Pancreas (tissue), 10 donors: ENCODE results near the gene GGT1. TPM values are rescaled to one million over a fixed set of nuclear protein-coding genes. Genes with fewer than 3 reads are reported as not detected.

ENCODE experiments used
- ATAC-seq, 4 donors: fragments of 200-7000 bp; cut with Tn5 transposase; one replicate each; pipeline versions ENCODE4 v1.8.0 to v1.9.1; 2020; ENCODE audit warnings: mild to moderate bottlenecking in 4 of 4, moderate library complexity in 4 of 4
- DNase-seq, 6 donors: peaks; one replicate each; pipeline ENCODE4 v3.0.0-alpha.2; 2020
- FAIRE-seq: peaks from 2 replicates; lab custom pipeline; 2012; peaks lifted over from hg19 to GRCh38; lab: Jason Lieb, UNC
- H3K27ac ChIP-seq, 4 donors: fragments of 200-600 bp; sonication (generic); 1 replicate in 3 of 4; 2 replicates in 1 of 4; pipeline versions ENCODE4 v1.5.0 to v1.8.0; 2020
- H3K27me3 ChIP-seq, 4 donors: fragments of 200-600 bp; one replicate each; pipeline ENCODE4 v1.8.0; 2021
- H3K36me3 ChIP-seq, 3 donors: fragments of 200-600 bp; sonication (generic) in 1 of 3; one replicate each; pipeline versions ENCODE4 v1.5.0 to v1.8.0; 2020 to 2021
- H3K4me1 ChIP-seq, 3 donors: fragments of 200-600 bp; one replicate each; pipeline ENCODE4 v1.8.0; 2021
- H3K4me3 ChIP-seq, 4 donors: fragments of 200-600 bp; sonication (generic) in 2 of 4; one replicate each; pipeline versions ENCODE4 v1.5.0 to v1.8.0; 2020 to 2021
- H3K9me3 ChIP-seq, 4 donors: fragments of 200-600 bp; one replicate each; pipeline ENCODE4 v1.8.0; 2021
- WGBS, 2 donors: extraction: QIAGEN DNeasy Blood & Tissue Kit; methylation state at CpG; one replicate each; pipeline ENCODE4 v1.1.7; 2013; 5-methylcytosine and 5-hydroxymethylcytosine counted together
- intact Hi-C, 3 donors: fragments of 100-400 bp; cut with DNase I; formaldehyde crosslinking; loops; one replicate each; pipeline versions ENCODE4 v1.11.1 to v1.14.2; 2022
- polyA plus RNA-seq, 2 donors: library from polyadenylated mRNA; stranded (reverse); fragments of 200-250 nt; gene quantifications; one replicate each; pipeline ENCODE4 v1.2.3, GENCODE V29; 2013
- total RNA-seq, 6 donors: library from RNA; stranded (reverse); fragmentation: NEBNext Ultra II Directional in 4 of 6; extraction: Animal tissue kit (Norgen Biotek cat#: 25700) in 4 of 6; gene quantifications; one replicate each; pipeline versions ENCODE4 v1.2.1 to v1.2.4, GENCODE V29; 2021 to 2023
- TF ChIP-seq, protein P1 (sequence below), 4 donors: fragments of 200-600 bp; sonication (generic) in 3 of 4; IDR thresholded peaks; one replicate each; pipeline versions ENCODE4 v1.5.0 to v1.8.0; 2021; ENCODE audit warnings: antibody characterized with exemption in 4 of 4
- donor health status: healthy with polysubstance abuse.
- donor health status: DM: no; HTN: no; CAD: no; lungs with moderate emphysema.
- donor health status: DM: no; HTN: no; CAD: no.
- donor health status: control.
- donor health status: control.
- donor health status: Bipolar disorder and iron deficiency.
- donor health status: DM: yes; HTN: yes; CAD: no.
- donor health status: DM: no; HTN: no; CAD: no.
- donor health status: DM: no; HTN: no; CAD: no.
- donor health status: DM: yes; HTN: yes; CAD: no.

Gene GGT1
- total and polyA plus RNA-seq, 8 donors = 23.5 to 195 (median 52.4) TPM

GRCh38 chr22:24559471-24559870, 43.5 kb upstream of the GGT1 start:
- FAIRE-seq = no peak
- Histone ChIP-seq H3K36me3 (peaks cover 0 to 10% (median 5%) of the 10 kb centered on the region in 3 donors), H3K4me1 (peaks cover 8 to 9% (median 9%) of the 10 kb centered on the region in 3 donors), H3K9me3 (no peaks in the 10 kb centered on the region), H3K4me3 (no peak overlapping the region), H3K27me3 (no peaks in the 10 kb centered on the region), H3K27ac (no peak overlapping the region)
- DNase-seq = no peak
- TF ChIP-seq, protein P1, sequence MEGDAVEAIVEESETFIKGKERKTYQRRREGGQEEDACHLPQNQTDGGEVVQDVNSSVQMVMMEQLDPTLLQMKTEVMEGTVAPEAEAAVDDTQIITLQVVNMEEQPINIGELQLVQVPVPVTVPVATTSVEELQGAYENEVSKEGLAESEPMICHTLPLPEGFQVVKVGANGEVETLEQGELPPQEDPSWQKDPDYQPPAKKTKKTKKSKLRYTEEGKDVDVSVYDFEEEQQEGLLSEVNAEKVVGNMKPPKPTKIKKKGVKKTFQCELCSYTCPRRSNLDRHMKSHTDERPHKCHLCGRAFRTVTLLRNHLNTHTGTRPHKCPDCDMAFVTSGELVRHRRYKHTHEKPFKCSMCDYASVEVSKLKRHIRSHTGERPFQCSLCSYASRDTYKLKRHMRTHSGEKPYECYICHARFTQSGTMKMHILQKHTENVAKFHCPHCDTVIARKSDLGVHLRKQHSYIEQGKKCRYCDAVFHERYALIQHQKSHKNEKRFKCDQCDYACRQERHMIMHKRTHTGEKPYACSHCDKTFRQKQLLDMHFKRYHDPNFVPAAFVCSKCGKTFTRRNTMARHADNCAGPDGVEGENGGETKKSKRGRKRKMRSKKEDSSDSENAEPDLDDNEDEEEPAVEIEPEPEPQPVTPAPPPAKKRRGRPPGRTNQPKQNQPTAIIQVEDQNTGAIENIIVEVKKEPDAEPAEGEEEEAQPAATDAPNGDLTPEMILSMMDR (IDR thresholded peaks at IDR 0.05) = no peak
- intact Hi-C loops = no loop called here
- ATAC-seq = no peak
- 44 to 45% methylated on average over 4 of the region's 4 CpGs for WGBS, 2 donors

DNA sequence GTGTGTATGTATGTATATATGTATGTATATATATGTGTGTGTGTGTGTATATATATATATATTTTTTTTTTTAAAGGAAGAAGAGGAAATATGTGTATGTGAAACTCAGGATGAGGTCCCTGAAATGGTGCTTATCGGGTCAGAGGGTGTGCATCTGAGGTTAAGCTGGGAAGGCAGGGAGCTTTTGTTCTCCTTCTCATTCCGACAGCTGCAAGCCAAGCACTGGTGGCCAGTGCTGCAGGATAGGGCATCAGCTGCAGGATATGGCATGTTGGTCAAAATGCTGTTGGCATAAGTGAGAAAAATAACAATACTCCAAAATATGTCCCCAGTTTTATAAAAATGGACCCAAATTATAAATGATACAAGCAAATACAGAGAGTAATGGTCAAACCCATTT, 39.7 kb upstream of the GGT1 start:
- ATAC-seq (no peak), FAIRE-seq (no peak), DNase-seq (no peak)
- H3K36me3 ChIP-seq = peaks cover 0 to 10% (median 5%) of the 10 kb centered on the region in 3 donors
- WGBS, 2 donors = 82 to 94% methylated on average over 2 of the region's 2 CpGs
- no peaks in the 10 kb centered on the region for H3K9me3 ChIP-seq
- H3K27ac ChIP-seq = no peak overlapping the region
- no peaks in the 10 kb centered on the region for H3K4me1 ChIP-seq
- TF ChIP-seq, protein P1 (IDR thresholded peaks at IDR 0.05) = no peak
- no peak overlapping the region for H3K4me3 ChIP-seq
- intact Hi-C loops = no loop called here
- no peaks in the 10 kb centered on the region for H3K27me3 ChIP-seq

DNA sequence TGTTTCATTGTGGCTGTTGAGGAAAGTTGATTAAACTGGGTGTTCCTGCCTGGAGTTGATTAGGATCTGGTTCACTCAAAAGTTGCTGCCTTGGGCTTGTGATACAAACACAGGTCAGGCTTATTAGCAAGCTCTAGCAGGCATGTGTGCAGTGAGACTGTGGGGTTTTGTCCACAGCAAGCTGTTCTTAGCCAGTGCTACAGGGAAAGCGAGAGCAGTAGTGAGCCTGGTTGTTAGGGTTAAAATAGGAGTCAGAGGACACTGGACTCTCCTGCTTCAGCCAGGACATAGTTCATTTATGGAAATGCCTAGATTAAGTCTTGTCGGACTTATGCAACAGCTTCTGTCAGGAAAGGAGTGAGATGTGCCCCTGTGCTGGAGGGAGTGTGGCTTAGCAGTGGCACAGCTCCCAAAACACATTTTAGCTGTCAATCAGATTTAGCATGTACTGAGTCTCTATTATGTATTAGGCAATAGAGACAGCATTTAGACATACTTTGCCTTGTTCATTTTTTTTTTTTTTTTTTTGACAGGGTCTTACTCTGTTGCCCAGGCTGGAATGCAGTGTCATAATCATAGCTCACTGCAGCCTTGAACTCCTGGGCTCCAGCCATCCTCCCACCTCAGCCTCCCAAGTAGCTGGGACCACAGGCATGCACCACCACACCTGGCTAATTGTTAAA, 38.5 kb upstream of the GGT1 start:
- FAIRE-seq = no peak
- DNase-seq = no peak
- TF ChIP-seq, protein P1 (IDR thresholded peaks at IDR 0.05) = no peak
- intact Hi-C loops = no loop called here
- H3K4me3 ChIP-seq = no peak overlapping the region
- H3K27me3 ChIP-seq = no peaks in the 10 kb centered on the region
- H3K27ac ChIP-seq = no peak overlapping the region
- WGBS, 2 donors = 55 to 59% methylated on average over 2 of the region's 2 CpGs
- H3K9me3 ChIP-seq = no peaks in the 10 kb centered on the region
- ATAC-seq = peak in 2 of 4 donors; percentile 22 to 39
- H3K36me3 ChIP-seq = peaks cover 0 to 18% (median 6%) of the 10 kb centered on the region in 3 donors
- no peaks in the 10 kb centered on the region for H3K4me1 ChIP-seq

- no peak for DNase-seq
- WGBS, 2 donors = 88 to 89% methylated on average over 2 of the region's 2 CpGs
- ATAC-seq = no peak
- Histone ChIP-seq H3K36me3 (peaks cover 0 to 24% (median 8%) of the 10 kb centered on the region in 3 donors), H3K27me3 (no peaks in the 10 kb centered on the region), H3K4me3 (no peak overlapping the region), H3K27ac (no peak overlapping the region), H3K9me3 (no peaks in the 10 kb centered on the region), H3K4me1 (no peaks in the 10 kb centered on the region)
- FAIRE-seq = no peak
- intact Hi-C loops = no loop called here
- TF ChIP-seq, protein P1 (IDR thresholded peaks at IDR 0.05) = no peak
Observed at GRCh38 chr22:24565077-24565476, 37.9 kb upstream of the GGT1 start.

GRCh38 chr22:24566899-24567511, 36.0 kb upstream of the GGT1 start:
- no peak for ATAC-seq
- TF ChIP-seq, protein P1 (IDR thresholded peaks at IDR 0.05) = no peak
- Histone ChIP-seq H3K9me3 (no peaks in the 10 kb centered on the region), H3K4me1 (no peaks in the 10 kb centered on the region), H3K27me3 (no peaks in the 10 kb centered on the region), H3K36me3 (peaks cover 0 to 33% (median 14%) of the 10 kb centered on the region in 3 donors), H3K27ac (no peak overlapping the region), H3K4me3 (no peak overlapping the region)
- no peak for FAIRE-seq
- no peak for DNase-seq
- WGBS, 2 donors = 48 to 51% methylated on average over 8 of the region's 8 CpGs
- intact Hi-C loops = no loop called here
